NCI-H2196 (cell line): ENCODE results near the gene SLC22A23.

ENCODE experiments used
- DNase-seq: peaks from one replicate; lab custom pipeline; 2025; ENCODE audit not compliant: unreplicated experiment; lab: John Stamatoyannopoulos, UW

Gene SLC22A23

GRCh38 chr6:3288711-3289663 is 167.9 kb downstream of the SLC22A23 start:
- no peak for DNase-seq

DNA sequence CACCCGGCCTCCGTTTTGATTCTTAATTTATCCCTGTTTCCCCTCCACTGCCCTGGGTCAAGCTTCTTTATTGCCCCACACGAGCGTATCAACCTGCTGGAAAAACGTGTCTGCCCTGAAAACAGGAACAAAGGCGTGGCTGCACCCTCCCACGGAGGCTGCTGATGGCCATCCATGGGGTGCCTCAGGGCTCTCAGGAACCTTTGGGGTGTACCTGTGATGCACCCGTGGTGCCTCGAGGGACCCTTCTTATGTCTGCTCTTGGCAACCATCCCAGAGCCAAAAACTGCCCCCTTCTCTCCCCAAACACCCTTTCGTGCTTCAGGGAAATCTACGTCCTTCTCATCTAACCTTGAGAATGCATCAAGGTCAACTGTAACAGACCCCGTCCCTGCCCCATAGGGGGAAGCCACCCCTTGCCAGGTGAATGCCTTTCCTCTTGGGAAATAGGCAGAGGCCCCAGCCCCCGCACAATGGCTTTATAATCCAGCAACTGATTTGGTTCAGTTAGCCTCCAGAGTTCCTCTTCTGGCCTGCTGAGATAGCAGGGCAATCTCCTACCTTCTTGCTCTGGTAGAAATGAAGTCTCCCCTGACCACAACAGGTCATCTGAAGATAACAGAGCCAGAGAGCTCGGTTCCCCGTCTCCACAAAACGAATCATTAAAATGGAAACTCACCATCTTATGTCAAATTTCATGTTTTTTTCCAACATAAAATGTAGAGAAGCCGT is 168.7 kb downstream of the SLC22A23 start:
- DNase-seq: no peak

- no peak for DNase-seq
Observed at GRCh38 chr6:3287308-3287707, 169.5 kb downstream of the SLC22A23 start.

DNA sequence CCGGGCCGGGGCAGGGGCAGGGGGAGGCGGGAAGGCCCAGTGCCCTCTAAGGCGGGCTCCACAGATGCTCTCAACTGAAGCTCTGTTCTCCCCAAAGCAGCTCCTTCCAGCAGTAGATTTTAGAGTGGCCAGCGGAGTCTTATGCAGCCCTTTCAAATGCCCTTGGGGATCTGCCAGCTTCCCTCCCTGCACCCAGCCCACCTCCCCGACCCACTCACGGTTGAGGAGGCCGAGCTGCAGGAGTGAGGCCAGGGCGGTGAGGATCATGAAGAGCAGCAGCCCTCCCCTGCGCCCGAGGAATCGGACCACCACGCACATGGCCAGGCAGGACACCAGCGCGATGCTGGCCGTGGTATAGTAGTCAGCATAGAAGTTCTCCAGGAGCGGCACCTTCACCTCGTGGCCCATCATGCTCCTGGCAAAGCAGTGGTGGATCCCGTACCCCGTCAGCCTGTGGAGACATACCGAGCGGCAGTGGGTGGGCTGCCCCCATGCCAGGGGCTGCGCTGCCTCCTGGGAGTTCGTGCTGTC is 170.1 kb downstream of the SLC22A23 start:
- DNase-seq: no peak

GRCh38 chr6:3285732-3286131 is 171.1 kb downstream of the SLC22A23 start:
- no peak for DNase-seq

DNA sequence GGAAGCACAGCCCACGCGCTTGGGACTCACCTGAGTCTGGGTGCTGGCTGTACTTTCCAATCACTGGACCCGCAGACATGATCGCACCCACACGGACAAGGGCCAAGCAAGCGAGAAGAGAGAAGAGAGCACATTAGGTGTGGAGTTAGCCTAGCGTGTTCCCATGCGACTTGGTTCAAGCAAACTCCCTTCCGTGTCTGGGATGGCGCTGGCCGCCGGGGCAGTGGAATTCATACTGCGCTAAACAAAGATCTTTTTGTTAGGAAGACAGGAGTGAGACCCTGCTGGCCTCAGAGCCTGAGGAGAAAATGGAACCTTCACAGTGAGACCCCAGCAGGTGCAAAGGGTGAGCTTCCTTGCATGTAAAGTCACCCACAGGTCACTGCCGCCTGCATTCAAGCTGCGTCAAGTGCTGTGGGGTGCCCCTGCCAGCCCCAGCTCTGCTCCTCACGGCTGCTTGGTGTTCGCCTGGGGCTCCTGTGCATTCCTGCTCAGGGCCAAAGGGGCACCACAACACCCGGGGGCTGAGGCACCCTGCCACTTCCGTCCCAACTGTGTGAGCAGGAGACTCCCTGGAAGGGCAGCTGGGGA is 171.7 kb downstream of the SLC22A23 start:
- DNase-seq: no peak

GRCh38 chr6:3284436-3284876 is 172.4 kb downstream of the SLC22A23 start:
- peak; percentile 33 for DNase-seq

- DNase-seq: no peak
Observed at GRCh38 chr6:3283641-3284435, 173.0 kb downstream of the SLC22A23 start.

GRCh38 chr6:3283241-3283640 is 173.6 kb downstream of the SLC22A23 start:
- DNase-seq: no peak

DNA sequence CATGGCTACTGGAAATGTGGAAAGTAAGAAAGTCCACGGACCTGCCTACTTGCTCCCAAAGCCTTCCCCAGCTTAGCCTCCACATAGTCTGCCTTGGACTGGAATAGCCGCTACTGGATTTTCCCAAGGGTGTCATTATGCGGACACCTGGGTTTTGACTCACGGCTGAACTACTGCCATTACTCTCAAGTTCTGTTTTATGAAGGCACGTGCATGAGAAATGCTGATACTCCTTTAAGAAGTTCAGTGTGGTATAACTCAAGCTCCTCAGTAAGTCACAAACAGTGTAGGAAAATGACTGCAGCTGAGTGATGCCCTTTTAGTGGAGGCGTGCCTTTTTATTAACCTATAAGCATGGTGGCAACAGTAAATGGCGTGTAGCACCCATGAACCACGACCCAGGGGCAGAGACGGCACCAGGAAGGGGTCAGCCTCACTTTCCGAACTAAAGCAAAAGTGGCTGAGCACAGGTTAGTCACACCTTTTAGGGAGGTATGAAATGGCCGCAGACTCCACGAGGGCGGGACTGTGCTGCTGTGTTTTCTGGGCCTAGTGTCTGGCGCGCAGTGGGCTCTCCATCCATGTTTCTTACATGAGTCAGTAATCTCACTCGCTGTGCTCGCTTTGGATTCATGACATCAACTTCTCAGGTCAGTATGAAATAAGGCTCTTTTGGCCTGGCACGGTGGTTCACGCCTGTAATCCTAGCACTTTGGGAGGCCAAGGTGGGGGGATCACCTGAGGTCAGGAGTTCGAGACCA is 174.2 kb downstream of the SLC22A23 start:
- DNase-seq: no peak

DNA sequence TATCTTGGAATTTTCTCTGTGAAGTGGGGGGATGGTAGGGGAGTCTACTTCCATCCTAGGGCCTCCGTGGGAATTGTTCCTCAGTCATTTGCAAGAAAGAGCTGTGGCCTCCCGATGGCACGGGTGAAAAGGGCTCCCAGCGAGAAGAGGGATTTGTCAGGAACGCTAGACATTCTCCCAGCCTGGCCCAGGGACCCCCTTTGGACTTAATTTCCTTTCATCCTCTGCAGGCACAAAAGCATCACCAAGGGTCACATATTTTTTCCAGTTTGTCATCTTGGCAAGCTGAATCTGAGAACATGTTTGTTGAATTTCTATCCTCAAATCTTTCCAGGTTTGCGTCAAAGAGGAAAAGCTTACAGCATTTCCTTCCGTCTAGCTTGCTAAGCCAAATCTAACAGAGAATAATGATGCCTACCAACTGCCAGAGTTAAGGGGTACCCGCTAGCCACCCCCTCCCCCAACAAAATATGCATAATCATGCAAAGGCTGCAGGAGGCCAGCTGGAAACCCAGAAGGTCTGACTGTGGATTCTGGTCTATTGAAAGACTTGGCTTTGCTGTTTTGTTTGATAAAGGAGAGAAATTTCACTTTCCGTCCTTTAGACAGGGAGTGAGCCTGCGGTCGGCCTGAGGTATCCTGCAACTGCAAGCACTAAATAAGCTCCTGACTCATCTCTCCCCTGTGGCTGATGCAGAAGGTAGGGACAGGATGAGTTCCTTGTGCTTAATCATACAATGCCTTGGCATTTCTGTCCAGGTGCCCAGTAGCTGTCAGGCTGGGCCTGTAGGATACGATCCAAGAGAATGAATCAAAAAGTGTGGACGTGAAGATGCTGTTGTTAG is 175.0 kb downstream of the SLC22A23 start:
- no peak for DNase-seq

DNA sequence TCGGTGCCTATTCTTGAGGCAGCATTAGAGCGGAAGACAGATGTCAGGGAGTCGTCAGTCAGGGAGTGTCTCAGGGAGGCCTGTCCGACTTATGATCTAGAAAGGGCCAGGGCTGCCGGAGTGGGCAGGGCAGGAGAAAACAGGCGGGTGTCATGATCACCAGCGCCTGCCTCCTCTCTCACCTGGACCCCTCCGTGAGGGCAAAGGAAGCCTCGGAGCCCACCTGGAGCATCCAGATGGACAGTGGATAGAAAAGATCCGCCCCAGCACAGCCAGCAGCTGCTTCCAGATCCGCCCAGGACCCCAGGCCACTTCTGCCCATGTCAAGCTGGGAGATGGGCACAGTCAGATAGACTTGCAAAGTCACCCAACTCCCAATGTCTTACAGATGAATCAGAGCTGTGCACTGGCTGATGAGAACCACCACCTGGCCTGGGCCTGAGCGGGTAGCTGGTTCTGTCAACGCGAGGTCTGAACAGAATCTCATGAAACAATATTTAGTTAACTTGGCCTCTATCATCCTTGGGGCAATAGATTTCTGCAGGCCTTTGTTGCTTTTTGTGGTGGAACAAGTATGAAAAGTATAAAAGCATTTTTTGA is 175.9 kb downstream of the SLC22A23 start:
- DNase-seq: no peak

DNA sequence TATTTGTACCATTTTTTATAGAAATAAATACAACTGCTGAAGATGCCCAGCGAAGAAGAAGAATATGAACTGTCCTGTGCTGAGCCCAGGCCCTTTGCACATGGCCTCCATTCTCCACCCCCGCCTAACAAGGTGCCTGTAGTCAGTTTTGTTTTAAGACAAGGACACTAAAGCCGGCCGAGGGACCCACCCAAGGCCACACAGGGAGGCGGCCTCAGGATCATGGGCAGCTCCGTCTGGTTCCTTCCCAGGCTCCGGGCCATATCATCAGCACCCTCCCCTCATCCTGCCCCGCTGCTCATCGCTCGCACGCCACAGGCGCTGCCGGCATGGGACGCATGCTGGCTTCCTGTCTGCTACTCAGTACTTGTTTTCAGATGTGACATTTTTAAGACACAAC is 176.8 kb downstream of the SLC22A23 start:
- no peak for DNase-seq

DNA sequence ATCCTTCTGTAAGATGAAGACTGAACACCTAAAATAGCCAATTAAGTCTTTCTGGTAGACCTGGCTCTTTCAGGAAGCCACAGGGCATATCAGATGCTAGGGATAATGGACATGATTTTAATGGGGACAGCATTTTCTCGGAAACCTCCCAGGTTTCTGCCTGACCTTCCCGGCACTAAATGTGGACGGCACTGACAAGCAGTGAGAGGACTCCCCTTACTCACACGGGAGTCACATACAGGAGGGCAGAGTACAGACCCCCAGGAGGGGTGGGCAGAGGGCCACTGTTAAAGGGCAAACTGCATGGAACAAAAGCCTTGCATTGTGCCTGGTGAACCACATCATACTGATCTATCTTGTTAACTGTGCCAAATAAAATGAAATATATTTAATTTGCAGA is 178.2 kb downstream of the SLC22A23 start:
- no peak for DNase-seq

GRCh38 chr6:3277851-3278416 is 178.9 kb downstream of the SLC22A23 start:
- DNase-seq: no peak

GRCh38 chr6:3277251-3277650 is 179.6 kb downstream of the SLC22A23 start:
- DNase-seq: no peak

- DNase-seq: no peak
Observed at GRCh38 chr6:3276174-3277167, 180.4 kb downstream of the SLC22A23 start.
